CD4-positive, alpha-beta T cell treated with Interleukin-17A for 1 hour (primary cell): Measurements from ENCODE around the gene SHCBP1.
"Not testable (repeated sequence)": the region's sequence is repeated elsewhere in the genome, so short reads cannot be mapped to it uniquely, and the experiment has no call there.

ENCODE experiments used
- DNase-seq: peaks from one replicate; pipeline ENCODE4 v3.0.0-alpha.2; 2020

The SHCBP1 gene, protein sequence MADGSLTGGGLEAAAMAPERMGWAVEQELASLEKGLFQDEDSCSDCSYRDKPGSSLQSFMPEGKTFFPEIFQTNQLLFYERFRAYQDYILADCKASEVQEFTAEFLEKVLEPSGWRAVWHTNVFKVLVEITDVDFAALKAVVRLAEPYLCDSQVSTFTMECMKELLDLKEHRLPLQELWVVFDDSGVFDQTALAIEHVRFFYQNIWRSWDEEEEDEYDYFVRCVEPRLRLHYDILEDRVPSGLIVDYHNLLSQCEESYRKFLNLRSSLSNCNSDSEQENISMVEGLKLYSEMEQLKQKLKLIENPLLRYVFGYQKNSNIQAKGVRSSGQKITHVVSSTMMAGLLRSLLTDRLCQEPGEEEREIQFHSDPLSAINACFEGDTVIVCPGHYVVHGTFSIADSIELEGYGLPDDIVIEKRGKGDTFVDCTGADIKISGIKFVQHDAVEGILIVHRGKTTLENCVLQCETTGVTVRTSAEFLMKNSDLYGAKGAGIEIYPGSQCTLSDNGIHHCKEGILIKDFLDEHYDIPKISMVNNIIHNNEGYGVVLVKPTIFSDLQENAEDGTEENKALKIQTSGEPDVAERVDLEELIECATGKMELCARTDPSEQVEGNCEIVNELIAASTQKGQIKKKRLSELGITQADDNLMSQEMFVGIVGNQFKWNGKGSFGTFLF

GRCh38 chr16:46621006-46621933 is at the start of gene SHCBP1:
TSS of gene SHCBP1 (minus strand) at chr16:46621379. CDS start at chr16:46621359, 20 bp downstream.
- DNase-seq = peak; percentile 73

DNA sequence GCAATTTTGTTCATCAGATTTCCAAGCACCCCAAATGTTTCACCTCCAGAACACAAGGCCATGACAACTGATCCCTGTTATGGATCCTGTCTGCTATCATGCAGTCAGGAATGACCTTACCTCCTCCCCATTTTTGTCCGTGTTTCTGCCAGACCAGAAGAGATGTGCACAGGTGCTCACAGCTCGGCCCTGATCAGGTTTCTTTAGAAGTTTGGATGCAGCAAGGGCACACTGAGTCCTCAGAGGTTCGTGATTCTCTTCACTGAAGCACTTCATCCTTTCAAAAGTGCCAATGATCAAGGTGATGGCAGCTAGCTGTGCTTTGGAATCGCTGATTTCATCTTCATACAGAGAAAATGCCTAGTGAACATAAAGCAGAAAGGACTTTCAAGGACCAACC is 40.9 kb upstream of the SHCBP1 start:
- DNase-seq = no peak

GRCh38 chr16:46658925-46659324 is 37.7 kb upstream of the SHCBP1 start:
- DNase-seq = peak; percentile 42

DNA sequence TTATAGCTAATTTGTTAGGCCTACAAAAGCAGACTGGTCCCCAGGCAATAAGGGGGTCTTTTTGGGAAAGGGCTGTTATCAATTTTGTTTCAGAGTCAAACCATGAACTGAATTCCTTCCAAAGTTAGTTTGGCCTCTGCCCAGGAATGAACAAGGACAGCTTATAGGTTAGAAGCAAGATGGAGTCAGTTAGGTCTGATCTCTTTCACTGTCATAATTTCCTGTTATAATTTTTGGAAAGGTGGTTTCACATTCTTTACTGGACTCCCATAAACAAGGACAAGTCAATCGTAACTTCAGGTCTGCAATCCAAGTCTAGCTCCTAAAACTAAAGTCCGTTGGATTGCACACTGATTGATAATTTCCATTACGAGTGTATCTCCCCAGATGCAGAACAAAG is 30.1 kb upstream of the SHCBP1 start:
- DNase-seq = no peak

GRCh38 chr16:46650254-46650623 is 29.1 kb upstream of the SHCBP1 start:
- no peak for DNase-seq

DNA sequence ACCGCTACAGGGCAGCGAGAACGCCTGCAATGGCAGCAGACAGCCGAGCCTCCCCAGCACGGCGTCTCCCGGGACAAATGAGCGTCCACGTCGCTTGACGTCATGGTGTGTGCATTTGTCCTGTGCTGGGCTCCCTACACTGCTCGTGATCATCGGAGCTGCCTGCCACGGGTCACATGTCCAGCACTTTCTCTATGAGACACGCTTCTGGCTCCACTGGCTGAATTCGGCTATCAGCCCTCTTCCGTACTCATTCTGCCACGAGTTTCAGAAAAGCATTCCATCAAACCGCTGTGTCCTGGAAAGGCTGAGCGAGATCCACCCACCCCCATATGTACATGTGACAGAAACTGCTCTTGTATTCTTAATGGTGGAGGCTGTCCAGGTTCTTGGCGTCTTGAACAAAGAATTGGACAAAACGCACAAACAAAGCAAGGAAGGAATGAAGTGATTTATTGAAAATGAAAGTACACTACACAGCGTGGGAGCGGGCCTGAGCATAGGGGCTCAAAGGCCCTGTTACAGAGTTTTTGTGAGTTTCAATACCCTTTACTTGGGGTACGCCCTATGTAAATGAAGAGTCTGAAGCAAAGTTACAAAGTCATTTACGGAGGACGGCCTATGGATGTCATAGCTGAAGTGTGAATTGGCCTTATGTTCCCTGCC is 28.5 kb upstream of the SHCBP1 start:
- DNase-seq = no peak

DNA sequence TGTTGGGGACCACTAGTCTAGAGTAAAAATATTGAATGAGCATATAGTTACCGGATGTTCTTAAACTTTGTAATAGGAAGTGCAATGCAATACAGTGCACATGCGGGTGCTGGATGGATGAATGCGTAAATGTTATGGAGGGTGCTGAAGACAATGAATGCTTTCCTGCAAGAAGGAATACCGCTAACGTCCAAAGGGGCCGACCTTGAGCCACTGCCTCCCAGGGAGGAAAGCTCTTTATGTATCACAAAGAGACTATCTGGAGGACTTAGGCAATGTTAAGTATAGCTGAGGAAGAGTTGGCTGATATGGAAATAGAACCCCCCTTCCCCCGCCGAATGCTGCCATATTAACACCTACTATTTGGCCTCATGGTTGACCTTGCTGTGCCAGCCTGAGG is 27.5 kb upstream of the SHCBP1 start:
- no peak for DNase-seq

DNA sequence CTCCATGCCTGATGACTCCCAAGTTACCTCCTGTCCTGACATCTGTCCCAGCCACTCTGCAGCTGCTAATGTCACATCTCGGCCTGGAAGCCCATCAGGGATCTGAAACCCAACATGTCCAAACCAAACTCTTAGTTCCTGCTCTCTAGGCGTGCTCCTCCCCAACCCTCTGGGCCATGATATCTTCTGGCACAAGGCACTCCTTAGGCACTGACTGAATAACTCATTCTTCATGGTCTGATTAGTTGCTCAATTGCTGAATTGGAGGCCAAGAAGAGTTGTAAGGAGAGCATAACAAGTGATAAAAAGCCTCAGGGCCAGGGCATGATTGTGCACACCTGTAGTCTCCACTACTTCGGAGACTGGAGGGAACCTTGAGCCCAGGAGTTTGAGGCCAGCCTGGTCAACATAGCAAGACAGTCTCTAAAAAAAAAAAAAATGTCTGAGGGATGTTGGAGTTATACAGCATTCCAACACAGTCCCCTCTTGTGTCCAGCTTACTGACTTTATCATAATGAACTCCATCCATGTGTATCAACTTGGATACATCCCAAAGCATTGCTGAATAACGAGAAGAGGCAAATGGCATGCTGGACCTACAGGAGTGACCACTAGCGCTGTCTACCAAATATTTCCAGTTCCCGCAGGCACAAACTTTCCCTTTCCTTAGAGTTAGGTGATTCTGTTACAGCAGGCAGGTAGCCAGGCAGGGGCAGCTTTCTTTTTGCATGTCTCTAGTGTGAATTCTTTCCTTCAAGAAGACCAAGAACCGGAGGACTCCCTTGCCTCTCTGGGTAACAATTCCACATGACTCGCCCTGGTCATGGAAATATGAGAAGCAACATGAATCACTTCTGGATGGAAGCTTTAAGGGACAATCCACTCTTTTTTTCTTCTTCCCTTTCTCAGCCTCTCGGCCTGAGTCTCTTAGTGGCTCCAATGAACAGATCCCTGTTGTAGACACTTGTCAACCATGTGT is 18.1 kb upstream of the SHCBP1 start:
- DNase-seq = no peak

- no peak for DNase-seq
Measured at GRCh38 chr16:46632778-46633733, 11.9 kb upstream of the SHCBP1 start.

DNA sequence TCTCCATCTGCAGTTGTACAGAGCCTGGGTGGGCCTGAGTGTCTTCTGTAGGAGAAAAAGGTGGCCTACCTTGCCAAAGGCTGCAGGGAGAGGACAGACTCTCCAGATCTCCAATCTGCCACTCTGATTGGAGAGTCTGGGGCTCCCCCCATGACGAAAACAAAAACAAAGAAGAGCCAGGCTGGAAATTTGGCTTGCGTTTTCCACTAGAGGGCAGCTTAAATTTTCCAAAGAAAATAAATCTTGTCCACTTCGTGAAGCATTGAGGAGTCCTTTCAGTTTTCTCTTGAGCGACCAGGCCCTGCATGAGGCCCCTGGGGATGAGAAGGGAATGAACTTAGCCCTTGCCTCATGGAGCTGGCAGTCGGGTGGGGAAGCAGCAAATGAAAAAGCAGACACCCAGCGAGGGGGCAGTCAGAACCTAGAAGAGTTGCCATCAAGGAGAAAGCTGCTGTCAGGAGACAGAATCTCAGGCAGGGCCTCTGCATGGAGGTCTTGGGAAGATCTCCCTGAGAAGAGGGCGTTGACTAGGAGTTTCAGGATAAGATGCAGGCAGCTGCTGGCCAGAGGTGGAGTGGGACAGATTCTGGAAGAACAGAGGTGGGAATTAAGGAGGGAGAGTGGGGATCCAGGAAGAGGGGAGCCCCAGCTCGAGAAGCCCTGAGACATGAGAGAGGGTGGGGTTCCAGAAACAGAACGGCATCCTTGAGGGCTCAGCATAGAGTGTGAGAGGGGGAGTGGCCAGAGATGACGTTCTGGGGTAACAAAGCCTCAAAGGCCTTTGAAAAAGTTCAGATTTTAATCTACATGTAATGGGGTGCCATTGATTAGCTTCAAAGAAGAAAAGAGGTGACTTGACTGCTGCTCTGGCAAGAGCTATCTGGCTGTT is 8.4 kb upstream of the SHCBP1 start:
- DNase-seq = no peak

- no peak for DNase-seq
Measured at GRCh38 chr16:46627746-46628145, 6.6 kb upstream of the SHCBP1 start.

DNA sequence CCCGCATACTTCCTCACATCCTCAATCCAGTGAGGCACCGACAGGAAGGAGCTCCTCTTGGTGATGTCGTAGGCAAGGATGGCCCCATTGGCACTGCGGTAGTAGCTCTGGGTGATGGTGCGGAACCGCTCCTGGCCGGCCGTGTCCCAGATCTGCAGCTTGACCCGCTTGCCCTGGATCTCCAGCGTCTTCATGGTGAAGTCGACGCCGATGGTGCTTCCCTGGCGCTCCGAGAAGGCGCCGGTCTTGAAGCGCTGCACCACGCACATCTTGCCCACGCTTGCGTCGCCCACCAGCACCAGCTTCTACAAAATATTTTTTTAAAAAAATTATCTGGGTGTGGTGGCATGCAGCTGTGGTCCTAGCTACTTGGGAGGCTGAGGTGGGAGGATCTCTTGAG is 5.5 kb upstream of the SHCBP1 start:
- DNase-seq = not testable (repeated sequence)

DNA sequence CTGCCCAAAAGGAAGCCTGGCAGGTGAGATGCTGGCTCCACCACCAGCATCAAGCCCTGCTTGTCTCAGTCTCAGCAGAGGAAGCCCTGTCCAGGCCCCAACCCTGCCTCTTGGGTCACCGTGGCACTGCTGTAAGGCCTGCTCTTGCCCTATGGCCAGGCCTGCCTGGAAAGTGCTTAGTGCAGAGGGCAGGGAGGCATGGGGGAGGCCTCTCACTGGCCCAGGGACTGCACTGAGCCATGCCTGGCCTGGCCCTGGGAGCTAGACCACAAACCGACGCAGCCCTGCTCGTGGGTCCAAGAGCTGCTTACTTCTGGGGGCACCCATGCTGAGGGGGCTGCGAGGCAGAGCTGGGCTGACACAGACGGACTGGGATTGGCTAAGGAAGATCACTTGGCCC is 3.7 kb upstream of the SHCBP1 start:
- DNase-seq = not testable (repeated sequence)

- DNase-seq = not testable (repeated sequence)
Measured at GRCh38 chr16:46623707-46624106, 2.5 kb upstream of the SHCBP1 start.

GRCh38 chr16:46623246-46623645 is 2.1 kb upstream of the SHCBP1 start:
- DNase-seq = not testable (repeated sequence)

- no peak for DNase-seq
Measured at GRCh38 chr16:46621934-46622676, 926 bp upstream of the SHCBP1 start.

GRCh38 chr16:46620266-46621005 is 743 bp downstream of the SHCBP1 start:
- no peak for DNase-seq

GRCh38 chr16:46618516-46618915 is 2.7 kb downstream of the SHCBP1 start:
- no peak for DNase-seq
